Stimulated activated CD8-positive, alpha-beta memory T cell treated with anti-CD3 and anti-CD28 coated beads, Interleukin-4, amount 100 ng/mL, for 4 hours (primary cell): ENCODE data around the gene MYO7A.
A peak's percentile ranks its signal among the peaks of the same experiment; 100 is the strongest.

Source experiments
- DNase-seq, 2 donors: peaks; one replicate each; pipeline ENCODE4 v3.0.0-alpha.2; 2020; ENCODE audit warnings: low read depth in 2 of 2, low spot score in 1 of 2

The MYO7A gene

DNA sequence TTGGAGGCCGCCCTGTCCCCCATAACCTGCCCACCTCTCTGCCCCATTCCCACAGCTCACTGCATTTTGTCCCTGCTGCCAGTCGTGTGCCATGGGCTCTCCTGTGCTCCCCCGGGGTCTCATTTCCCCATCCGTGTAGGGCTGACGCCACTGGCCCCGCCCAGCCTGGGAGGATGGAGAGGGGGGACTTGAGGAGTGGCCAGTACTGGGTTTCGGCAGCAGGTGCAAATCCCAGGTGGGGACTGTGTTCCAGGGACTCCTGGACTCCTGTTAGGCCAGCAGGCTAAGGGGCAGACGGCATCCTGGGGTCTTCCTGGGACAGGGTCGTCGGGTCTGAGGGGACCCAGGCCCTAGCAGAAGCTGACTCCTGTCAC is 1.2 kb upstream of the MYO7A start:
- no peak for DNase-seq

DNA sequence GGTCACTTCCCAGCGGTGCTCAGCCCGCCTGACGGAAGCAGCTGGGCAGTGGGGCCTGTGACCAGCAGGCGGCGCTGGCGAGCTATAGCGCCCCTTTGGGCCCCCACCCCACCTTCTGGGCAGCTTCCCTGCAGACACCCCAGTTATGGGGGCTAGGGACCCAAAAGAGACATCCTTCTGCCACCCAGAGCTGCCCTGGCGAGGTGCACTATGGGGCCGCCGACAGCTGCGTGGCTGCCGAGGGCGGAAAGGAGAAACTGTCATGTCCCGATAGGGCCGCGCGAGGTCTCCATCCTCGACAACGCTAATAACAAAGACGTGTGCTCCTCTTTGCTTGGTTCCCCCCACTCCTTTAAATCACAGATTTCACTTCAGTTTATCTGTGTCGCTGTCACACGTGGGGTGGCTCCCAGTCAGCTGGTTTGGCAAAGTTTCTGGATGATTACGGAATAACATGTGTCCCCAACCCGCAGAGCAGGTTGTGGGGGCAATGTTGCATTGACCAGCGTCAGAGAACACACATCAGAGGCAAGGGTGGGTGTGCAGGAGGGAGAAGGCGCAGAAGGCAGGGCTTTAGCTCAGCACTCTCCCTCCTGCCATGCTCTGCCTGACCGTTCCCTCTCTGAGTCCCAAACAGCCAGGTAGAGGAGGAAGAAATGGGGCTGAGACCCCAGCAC is 673 bp upstream of the MYO7A start:
- DNase-seq, result peak; percentile 2 to 10

GRCh38 chr11:77129069-77129841 is 1.2 kb downstream of the MYO7A start:
- DNase-seq, result no peak

GRCh38 chr11:77129842-77130756 is 2.1 kb downstream of the MYO7A start:
- no peak for DNase-seq

DNA sequence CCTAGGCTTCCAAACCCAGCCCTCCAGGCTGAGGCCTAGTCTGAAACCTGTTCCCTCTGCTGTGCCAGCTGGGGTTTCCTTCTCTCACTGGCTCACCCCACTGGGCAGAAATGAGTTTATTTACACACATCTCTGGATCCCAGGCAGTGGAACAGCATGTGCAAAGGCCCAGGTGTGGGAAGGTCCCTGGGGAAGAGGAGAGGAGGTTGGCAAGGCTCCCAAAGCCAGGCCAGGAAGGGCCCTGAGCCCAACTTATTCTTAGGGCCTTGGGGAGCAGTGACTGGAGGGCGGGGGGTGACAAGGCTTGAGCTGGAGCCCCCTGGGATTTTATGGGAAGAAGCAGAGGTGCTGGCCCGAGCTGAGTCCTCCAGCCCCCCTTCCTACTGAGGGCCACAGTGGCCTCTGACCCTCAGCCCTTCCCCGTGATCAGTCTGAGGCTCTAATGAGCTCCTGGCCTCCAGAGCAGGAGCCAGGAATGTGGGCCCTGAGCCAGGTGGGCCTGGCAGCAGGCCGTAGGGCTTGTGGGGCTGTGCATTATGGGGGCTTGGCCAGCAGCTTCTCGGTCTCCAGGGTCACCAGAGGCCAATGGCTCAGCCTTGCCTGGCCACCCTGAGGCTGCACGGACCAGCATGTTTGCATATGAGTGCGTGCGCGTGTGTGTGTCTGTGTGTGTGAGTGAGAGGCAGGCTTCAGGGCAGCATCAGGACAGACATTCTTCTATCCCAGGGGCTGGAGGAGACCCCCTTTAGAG is 2.9 kb downstream of the MYO7A start:
- DNase-seq, result no peak

DNA sequence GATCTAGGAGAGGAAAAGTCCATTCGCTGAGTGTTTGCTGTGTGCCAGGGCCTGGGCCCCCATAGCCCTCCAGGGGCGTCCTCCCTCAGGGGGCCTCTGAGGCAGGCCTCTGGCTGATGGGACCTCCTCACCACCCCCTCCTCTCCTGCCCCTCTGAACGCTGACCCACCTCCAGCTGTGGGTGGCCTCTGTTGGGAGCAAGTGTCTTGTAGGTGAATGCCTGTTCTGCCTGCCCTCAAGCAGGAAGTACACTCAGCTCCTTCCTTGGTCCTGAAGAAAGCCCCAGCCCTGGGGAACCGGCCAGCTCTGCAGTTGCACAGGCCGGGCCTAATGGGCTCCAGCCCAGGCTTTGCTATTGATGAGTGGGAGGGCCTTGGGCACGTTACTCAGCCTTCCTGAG is 3.5 kb downstream of the MYO7A start:
- no peak for DNase-seq

DNA sequence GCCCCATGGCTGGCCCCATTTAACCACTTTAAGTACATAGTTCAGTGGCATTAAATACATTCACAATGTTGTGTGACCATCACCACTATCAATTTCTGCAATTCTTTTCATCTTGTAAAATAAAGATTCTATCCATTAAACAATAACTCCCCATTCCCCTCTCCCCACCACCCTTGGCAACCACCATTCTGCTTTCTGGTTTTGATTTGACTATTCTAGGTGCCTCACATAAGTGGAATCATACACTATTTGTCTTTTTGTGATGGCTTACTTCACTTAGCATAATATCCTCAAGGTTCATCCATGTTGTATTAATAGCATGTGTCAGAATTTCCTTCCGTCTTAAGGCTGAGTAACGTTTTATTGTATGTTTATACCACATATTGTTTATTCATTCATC is 7.0 kb downstream of the MYO7A start:
- DNase-seq, result no peak

DNA sequence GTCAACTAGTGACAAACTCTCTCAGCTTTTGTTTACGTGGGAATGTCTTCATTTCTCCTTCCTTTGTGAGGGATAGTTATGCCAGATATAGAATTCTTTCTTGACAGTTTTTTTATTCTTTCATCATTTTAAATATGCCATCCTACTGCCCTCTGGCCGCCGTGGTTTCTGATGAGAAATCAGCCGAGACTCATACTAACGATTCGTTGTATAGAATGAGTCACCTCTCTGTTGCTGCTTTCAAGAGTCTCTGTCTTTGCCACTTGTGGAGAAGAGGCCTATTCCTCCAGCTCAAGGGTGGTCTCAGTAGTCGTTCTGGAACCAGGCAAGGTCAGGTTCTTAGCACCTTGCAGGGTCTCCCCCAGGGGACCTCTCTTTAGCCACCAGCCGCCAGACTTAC is 8.0 kb downstream of the MYO7A start:
- no peak for DNase-seq

GRCh38 chr11:77136784-77137420 is 8.9 kb downstream of the MYO7A start:
- no peak for DNase-seq

- DNase-seq, result no peak
These were observed 9.4 kb downstream of the MYO7A start for GRCh38 chr11:77137421-77137820.

DNA sequence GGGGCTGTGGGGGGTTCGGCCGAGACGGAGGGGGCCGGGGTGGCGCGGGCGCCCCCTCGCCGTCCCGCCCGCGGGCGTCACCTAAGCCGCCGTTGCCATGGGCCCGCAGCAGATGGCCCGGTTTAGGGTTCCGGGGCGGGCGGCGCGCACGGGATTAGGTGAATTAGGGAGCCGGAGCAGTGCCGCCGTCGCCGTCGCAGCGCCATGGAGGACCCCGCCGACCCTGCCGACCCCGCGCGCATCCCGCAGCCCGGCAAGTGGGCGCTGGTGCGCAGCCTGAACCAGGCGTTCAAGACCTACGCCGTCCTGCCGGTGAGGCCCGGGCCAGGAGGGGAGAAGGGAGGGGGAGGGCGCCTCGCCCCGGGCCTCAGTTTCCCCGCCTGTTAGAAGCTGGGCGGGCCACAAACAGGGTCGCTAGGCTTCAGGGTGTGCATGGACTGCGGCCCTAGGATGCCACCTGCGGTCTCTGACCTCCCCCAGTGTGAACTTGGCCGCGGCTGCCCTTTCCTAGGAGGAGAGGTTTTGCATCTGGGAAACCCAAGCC is 10.1 kb downstream of the MYO7A start:
- no peak for DNase-seq

- DNase-seq, result no peak
These were observed 11.2 kb downstream of the MYO7A start for GRCh38 chr11:77139201-77139600.

DNA sequence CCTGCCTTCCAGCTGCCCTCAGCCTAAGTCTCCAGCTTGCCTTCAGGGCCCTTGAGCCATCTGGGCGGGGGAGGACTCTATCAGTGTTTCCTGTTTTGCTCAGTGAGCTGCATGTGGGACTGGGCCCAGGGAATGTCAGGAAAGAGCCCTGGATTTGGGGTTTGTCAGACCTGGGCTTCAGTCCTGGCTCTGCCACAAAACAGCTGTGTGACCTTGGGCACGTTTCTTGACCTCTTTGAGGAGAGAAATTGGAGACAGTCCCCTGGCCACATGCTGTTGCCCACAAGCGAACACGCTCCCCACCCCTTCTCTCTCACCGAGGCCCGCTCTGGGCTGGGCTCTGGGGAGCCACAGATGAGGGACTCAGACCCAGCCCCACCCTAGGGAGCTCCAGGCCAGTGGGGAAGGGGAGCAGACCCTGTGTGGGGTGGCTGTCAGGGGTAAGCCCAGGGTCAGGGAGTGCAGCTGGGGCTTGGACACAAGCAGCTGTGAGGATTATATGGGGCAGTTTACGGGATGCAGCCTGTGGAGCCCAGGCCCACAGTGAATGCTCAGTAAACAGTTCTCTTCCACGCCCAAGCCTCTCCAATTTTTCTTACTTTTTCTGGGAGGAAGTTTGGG is 12.3 kb downstream of the MYO7A start:
- DNase-seq, result no peak

DNA sequence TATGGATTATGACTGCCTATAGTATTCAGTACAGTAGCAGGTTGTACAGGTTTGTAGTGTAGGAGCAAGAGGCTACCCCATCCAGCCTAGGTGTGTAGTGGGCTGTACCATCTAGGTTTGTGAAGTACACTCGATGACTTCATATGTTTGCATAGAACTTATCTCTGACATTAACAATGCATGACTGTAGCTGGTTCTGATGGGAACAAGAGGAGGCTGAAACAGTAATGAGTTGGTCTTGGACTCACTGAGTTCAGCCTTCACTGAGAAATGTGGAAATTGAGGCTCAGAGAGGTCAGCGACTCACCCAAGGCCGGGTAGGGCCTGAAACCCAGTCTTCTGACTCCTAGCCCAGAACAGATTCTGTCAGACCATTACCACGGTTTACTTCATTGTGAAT is 13.0 kb downstream of the MYO7A start:
- DNase-seq, result no peak

DNA sequence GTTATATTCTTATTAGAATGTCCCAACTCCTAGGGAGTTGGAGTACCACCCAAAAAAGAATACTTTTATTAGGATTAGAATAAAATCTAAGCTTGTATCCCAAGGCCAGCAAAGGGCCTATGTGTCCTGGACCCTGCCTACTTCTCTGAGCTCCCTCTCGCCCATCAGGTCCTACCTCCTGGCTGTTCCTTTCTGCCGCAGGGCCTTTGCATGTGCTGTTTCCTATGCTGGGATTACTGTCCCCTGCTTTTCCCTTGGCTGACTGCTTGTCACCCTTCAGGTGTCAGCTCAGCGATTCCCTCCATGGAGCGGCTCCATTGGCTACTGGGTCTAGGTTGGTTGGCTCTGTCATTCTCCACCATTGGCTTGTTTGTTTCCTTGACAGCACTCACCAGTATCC is 13.4 kb downstream of the MYO7A start:
- no peak for DNase-seq

- no peak for DNase-seq
These were observed 14.3 kb downstream of the MYO7A start for GRCh38 chr11:77142091-77142975.

DNA sequence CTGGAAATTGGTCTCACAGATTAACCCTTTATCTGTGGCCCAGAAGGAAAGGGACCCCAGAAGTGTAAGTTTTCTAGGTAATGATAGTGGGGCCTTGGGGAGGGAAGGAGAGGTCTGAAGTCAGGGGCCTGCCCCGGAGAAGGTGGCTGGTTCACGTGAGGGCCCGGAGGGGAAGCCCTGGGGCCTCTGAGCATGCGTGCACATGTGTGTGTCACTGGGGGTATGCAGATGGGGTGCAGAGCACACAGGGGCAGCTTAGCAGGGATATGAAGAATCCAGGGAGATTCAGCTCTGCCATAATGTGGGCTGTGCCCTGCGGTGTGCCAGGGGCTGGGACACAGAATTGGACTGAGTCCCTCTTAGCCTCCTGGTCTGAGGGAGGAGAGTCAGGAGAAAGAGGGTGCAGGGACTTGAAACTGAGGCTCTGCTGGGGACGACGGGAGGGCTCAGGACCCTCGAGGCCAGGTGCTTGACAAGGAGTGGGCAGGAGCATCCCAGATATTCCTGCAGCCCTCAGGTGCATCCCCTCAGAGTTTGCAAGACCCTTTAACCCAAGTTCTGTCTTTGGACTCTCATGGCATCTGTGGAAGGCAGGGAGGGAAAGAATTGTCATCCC is 15.5 kb downstream of the MYO7A start:
- DNase-seq, result no peak

GRCh38 chr11:77144196-77144856 is 16.3 kb downstream of the MYO7A start:
- DNase-seq, result no peak
